ENCODE measurements around the gene BMPER. TPM values are rescaled to one million over a fixed set of nuclear protein-coding genes. Genes with fewer than 3 reads are reported as not detected.

The BMPER gene
- total RNA-seq, 1 donor, result 45.4 TPM

DNA sequence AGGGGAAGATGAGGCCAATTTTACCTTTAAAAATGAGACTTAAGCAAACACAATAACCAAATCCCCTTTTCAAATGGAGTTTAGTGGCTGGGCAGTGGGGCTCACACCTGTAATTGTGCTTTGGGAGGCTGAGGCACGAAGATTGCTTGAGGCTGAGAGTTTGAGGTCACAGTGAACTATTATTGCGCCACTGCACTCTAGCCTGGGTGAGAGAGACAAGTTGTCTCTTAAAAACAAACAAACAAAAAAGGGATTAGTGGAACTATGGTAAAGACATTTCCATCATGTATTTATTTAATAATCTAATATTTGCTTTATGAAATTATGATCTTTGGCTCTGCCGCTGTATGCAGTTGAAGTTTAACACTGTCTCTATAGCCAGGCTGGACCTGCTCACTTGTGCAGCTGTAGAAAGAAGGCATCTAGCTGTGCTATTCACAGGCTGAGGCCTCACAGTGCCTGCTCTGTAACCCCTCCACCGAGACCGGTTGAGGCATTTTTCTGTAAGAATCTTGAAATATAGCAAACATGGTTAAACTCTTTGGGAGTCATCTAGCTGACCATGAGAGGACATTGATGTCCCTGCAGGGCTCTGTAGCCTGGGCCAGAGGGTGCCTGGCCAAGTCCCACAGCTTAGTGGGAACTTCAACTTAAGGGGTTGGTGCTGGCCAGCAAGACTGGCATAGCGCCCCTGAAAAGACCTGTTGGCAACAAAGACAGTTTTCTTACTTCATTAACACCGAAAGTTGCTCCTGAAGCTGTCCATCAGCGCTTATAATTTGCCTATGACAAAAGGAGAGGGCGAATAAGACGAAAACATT is 131.8 kb downstream of the BMPER start:
- H3K4me3 ChIP-seq (ENCODE audit: low read depth, low read length), result no peak overlapping the region
- no peak for TF ChIP-seq CTCF (IDR thresholded peaks at IDR 0.05; ENCODE audit: insufficient read depth, low read length)
- DNase-seq (ENCODE audit: low read depth), result no peak

- TF ChIP-seq CTCF (IDR thresholded peaks at IDR 0.05; ENCODE audit: insufficient read depth, low read length), result no peak
- no peak overlapping the region for H3K4me3 ChIP-seq (ENCODE audit: low read depth, low read length)
- DNase-seq (ENCODE audit: low read depth), result peak; percentile 85
Measured at GRCh38 chr7:34038816-34039470, 133.6 kb downstream of the BMPER start.

DNA sequence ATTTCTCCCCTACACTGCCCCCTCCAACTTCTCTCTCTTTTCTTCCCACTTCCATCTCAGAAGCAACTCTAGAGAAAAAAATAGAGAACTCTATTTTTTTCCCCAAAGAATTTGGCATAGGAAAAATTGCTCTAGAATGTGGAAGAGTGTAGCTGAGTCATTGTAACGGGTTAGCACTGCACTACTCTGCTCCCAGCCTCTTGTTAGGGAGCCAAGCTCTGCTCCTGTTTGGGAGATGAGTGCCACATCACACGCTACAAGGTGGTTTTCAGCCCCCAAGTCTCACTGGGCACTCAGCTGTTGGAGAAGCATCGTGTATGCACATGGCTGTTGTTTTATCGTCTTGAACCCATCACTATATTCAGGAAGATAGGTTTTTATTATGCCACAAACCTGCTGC is 136.4 kb downstream of the BMPER start:
- peak; percentile 77 for DNase-seq (ENCODE audit: low read depth)
- H3K4me3 ChIP-seq (ENCODE audit: low read depth, low read length), result no peak overlapping the region
- TF ChIP-seq CTCF (IDR thresholded peaks at IDR 0.05; ENCODE audit: insufficient read depth, low read length), result no peak

DNA sequence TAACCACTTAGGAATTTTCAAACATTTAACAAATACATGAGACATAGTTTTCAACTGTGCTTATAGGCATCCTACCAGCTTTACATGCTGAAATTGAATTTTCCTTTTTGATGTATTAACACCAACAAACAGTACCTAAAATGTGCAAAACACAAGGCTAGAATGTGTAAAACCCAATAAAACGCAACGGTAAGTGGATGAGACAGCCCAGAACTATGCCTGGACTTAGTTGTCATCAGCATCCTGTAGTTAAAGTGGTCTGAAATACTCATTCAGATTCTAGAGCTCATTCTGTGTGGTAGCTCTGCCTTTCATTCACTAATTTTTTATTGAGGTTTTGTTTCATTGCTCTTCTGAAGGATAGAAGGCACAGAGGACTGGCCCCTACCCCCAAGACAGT is 137.1 kb downstream of the BMPER start:
- no peak overlapping the region for H3K4me3 ChIP-seq (ENCODE audit: low read depth, low read length)
- TF ChIP-seq CTCF (IDR thresholded peaks at IDR 0.05; ENCODE audit: insufficient read depth, low read length), result no peak
- DNase-seq (ENCODE audit: low read depth), result peak; percentile 44

- TF ChIP-seq CTCF (IDR thresholded peaks at IDR 0.05; ENCODE audit: insufficient read depth, low read length), result no peak
- H3K4me3 ChIP-seq (ENCODE audit: low read depth, low read length), result no peak overlapping the region
Measured at GRCh38 chr7:34043461-34044305, 138.3 kb downstream of the BMPER start.

DNA sequence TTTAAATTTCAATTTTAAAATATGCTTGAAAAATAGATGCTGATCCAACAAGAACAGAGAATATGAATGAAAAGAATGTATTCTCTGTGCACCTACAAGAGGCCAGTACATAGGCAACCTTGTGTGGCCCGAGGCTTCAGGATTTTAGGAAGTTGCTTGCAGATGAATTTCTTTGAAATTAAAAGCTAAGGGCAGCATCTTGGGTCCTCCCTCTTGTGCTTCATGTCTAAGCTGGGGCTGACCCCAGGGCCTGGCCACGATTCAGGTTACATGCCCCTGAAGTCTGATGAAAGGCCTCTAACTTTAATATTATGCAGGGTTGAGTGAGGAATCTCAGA is 138.9 kb downstream of the BMPER start:
- no peak for TF ChIP-seq CTCF (IDR thresholded peaks at IDR 0.05; ENCODE audit: insufficient read depth, low read length)
- no peak for DNase-seq (ENCODE audit: low read depth)

More at GRCh38 chr7:34043461-34044305, 138.3 kb downstream of the BMPER start:
- DNase-seq (ENCODE audit: low read depth), result peak; percentile 37

More for the DNA sequence above, 138.9 kb downstream of the BMPER start:
- no peak overlapping the region for H3K4me3 ChIP-seq (ENCODE audit: low read depth, low read length)

Measured in fibroblast of the aortic adventitia (primary cell).